Smooth muscle cell (in vitro differentiated cells): ENCODE data around the gene CADM4. TPM values are rescaled to one million over a fixed set of nuclear protein-coding genes. Genes with fewer than 3 reads are reported as not detected.

Experiments used
- DNase-seq: peaks from one replicate; lab custom pipeline; 2025; ENCODE audit not compliant: unreplicated experiment; lab: John Stamatoyannopoulos, UW
- H2AFZ ChIP-seq: fragments of 200-600 bp; sonication (generic); 2 replicates; pipeline ENCODE4 v1.6.0; 2016; ENCODE audit warnings: antibody characterized with exemption, low read depth, mild to moderate bottlenecking
- H3F3A ChIP-seq: fragments of 200-600 bp; sonication (generic); 2 replicates; pipeline ENCODE4 v1.6.0; 2017; ENCODE audit warnings: antibody characterized with exemption, low read depth
- H3K27ac ChIP-seq: fragments of 200-600 bp; sonication (generic); 2 replicates; pipeline ENCODE4 v1.5.1; 2016; ENCODE audit warnings: low read depth, mild to moderate bottlenecking
- H3K27me3 ChIP-seq: fragments of 200-600 bp; sonication (generic); 2 replicates; pipeline ENCODE4 v1.6.1; 2016; ENCODE audit warnings: low read depth, mild to moderate bottlenecking
- H3K36me3 ChIP-seq: fragments of 200-600 bp; sonication (generic); 2 replicates; pipeline ENCODE4 v1.5.1; 2016; ENCODE audit warnings: low read depth
- H3K4me1 ChIP-seq: fragments of 200-600 bp; sonication (generic); 2 replicates; pipeline ENCODE4 v1.5.1; 2016; ENCODE audit warnings: low read depth
- H3K4me2 ChIP-seq: fragments of 200-600 bp; sonication (generic); 2 replicates; pipeline ENCODE4 v1.6.0; 2016; ENCODE audit warnings: mild to moderate bottlenecking
- H3K4me3 ChIP-seq: fragments of 200-600 bp; sonication (generic); 2 replicates; pipeline ENCODE4 v1.5.1; 2016; ENCODE audit warnings: mild to moderate bottlenecking
- H3K79me2 ChIP-seq: fragments of 200-600 bp; sonication (generic); 2 replicates; pipeline ENCODE4 v1.6.0; 2016; ENCODE audit warnings: low read depth, mild to moderate bottlenecking
- H3K9ac ChIP-seq: fragments of 200-600 bp; sonication (generic); 2 replicates; pipeline ENCODE4 v1.6.0; 2016; ENCODE audit warnings: low read depth
- H3K9me3 ChIP-seq: fragments of 200-600 bp; sonication (generic); replicated peaks from 2 replicates; pipeline ENCODE4 v1.5.1; 2016; ENCODE audit warnings: low read depth
- H4K20me1 ChIP-seq: fragments of 200-600 bp; sonication (generic); 2 replicates; pipeline ENCODE4 v1.6.0; 2016; ENCODE audit warnings: low read depth
- CTCF ChIP-seq: fragments of 200-600 bp; sonication (generic); IDR thresholded peaks from 2 replicates; pipeline ENCODE4 v1.5.1; 2017; ENCODE audit warnings: borderline replicate concordance, mild to moderate bottlenecking, antibody characterized with exemption; ENCODE audit not compliant: insufficient read depth, poor library complexity, severe bottlenecking
- WGBS: methylation state at CpG from one replicate; pipeline ENCODE4 v1.1.7; 2016; ENCODE audit warnings: low lambda C conversion rate; 5-methylcytosine and 5-hydroxymethylcytosine counted together
- polyA plus RNA-seq: library from polyadenylated mRNA; unstranded; fragments of >200 nt; fragmentation: Nextera tagmentation; extraction: Ambion mirVana; gene quantifications from 2 replicates; pipeline ENCODE4 v1.2.1, GENCODE V29; 2016
- total RNA-seq: library from RNA; depleted of rRNA; stranded (reverse); fragments of >200 nt; gene quantifications from 2 replicates; pipeline ENCODE4 v1.2.3, GENCODE V29; 2014

CADM4 gene
- total and polyA plus RNA-seq, 2 experiments from 2014 or later = 1.9 to 2.4 TPM

- Histone ChIP-seq H3K79me2 (peaks cover 51% of the 10 kb centered on the region), H3K4me3 (peak within 1 kb of the TSS; percentile 81), H3K4me2 (peak within 1 kb of the TSS; percentile 98), H3K9ac (peak within 1 kb of the TSS; percentile 99), H3K4me1 (peaks cover 13% of the 10 kb centered on the region), H2AFZ (peak within 1 kb of the TSS; percentile 89), H3K36me3 (no peaks in the 10 kb centered on the region), H4K20me1 (peaks cover 34% of the 10 kb centered on the region), H3F3A (peaks cover 5% of the 10 kb centered on the region), H3K27me3 (no peaks in the 10 kb centered on the region), H3K27ac (peak within 1 kb of the TSS; percentile 100), H3K9me3 (no peaks in the 10 kb centered on the region)
- peak; percentile 99 for DNase-seq
- WGBS = under 1% methylated on average over 60 of the region's 60 CpGs
- TF ChIP-seq CTCF = no peak
Measured at GRCh38 chr19:43595999-43596841, 43.4 kb downstream of the CADM4 start, which contains the start of the genes IRGQ and ZNF576. IRGQ (minus strand) TSS chr19:43596134; CDS start chr19:43595338, 796 bp downstream. ZNF576 (plus strand) TSS chr19:43596595; CDS start chr19:43597109, 514 bp downstream.

- H2AFZ ChIP-seq = no peak overlapping the region
- no peak for DNase-seq
- no peak for TF ChIP-seq CTCF
- H3K4me1 ChIP-seq = peaks cover 13% of the 10 kb centered on the region
- peak overlapping the region; percentile 96 for H3K9ac ChIP-seq
- H3F3A ChIP-seq = no peaks in the 10 kb centered on the region
- H3K27me3 ChIP-seq = no peaks in the 10 kb centered on the region
- H3K27ac ChIP-seq = peak overlapping the region; percentile 100
- 5% methylated on average over 18 of the region's 18 CpGs for WGBS
- peaks cover 40% of the 10 kb centered on the region for H4K20me1 ChIP-seq
- peak overlapping the region; percentile 81 for H3K4me3 ChIP-seq
- H3K79me2 ChIP-seq = peaks cover 57% of the 10 kb centered on the region
- H3K4me2 ChIP-seq = peak overlapping the region; percentile 91
- H3K9me3 ChIP-seq = no peaks in the 10 kb centered on the region
- H3K36me3 ChIP-seq = no peaks in the 10 kb centered on the region
Measured at GRCh38 chr19:43595605-43595998, 44.0 kb downstream of the CADM4 start.

GRCh38 chr19:43594710-43595604 is 44.7 kb downstream of the CADM4 start:
- Histone ChIP-seq H2AFZ (no peak overlapping the region), H3K27me3 (no peaks in the 10 kb centered on the region), H3K4me3 (peak overlapping the region; percentile 81), H3K9me3 (no peaks in the 10 kb centered on the region), H3K36me3 (no peaks in the 10 kb centered on the region), H3K9ac (peak overlapping the region; percentile 96), H4K20me1 (peaks cover 46% of the 10 kb centered on the region), H3F3A (no peaks in the 10 kb centered on the region), H3K4me1 (peaks cover 13% of the 10 kb centered on the region), H3K4me2 (peak overlapping the region; percentile 91), H3K27ac (peak overlapping the region; percentile 100), H3K79me2 (peaks cover 58% of the 10 kb centered on the region)
- 6% methylated on average over 64 of the region's 64 CpGs for WGBS
- peak; percentile 52 for DNase-seq
- TF ChIP-seq CTCF = peak; percentile 73
